ENCODE results near the gene FOXO6. TPM values are rescaled to one million over a fixed set of nuclear protein-coding genes. Genes with fewer than 3 reads are reported as not detected.

Gene FOXO6
- total RNA-seq, 2 experiments from 2014 or later = 1.2 to 2.2 TPM

- no peaks in the 10 kb centered on the region for H3K9me3 ChIP-seq (ENCODE audit: control insufficient read depth in 1 of 2, insufficient read depth in 1 of 2, low read length in 2 of 2)
- ChIA-PET POLR2A (no interaction called here), CTCF (no interaction called here)
- intact Hi-C loops (cut with DNase I, micrococcal nuclease) = no loop called here
- H3K27ac ChIP-seq (ENCODE audit: low read depth in 1 of 2, low read length in 2 of 2) = no peak overlapping the region
- H3K27ac Mint-ChIP-seq = no peak overlapping the region
- no peaks in the 10 kb centered on the region for H3K36me3 ChIP-seq (ENCODE audit: insufficient read depth, low read length)
- peaks cover 5% of the 10 kb centered on the region for H3K27me3 Mint-ChIP-seq
- H3K36me3 Mint-ChIP-seq (ENCODE audit: low read depth) = no peaks in the 10 kb centered on the region
- no peak overlapping the region for H3K4me3 Mint-ChIP-seq
- DNase-seq = no peak
- peaks cover 3% of the 10 kb centered on the region for H3K4me1 ChIP-seq (ENCODE audit: insufficient read depth, low read length)
- no peak for ATAC-seq (ENCODE audit: poor library complexity)
- H3K4me3 ChIP-seq (ENCODE audit: low read length) = no peak overlapping the region
- peaks cover 0 to 4% of the 10 kb centered on the region in 2 experiments for H3K27me3 ChIP-seq (ENCODE audit: control insufficient read depth in 1 of 2, insufficient read depth in 2 of 2, low read length in 2 of 2)
- no peak for TF ChIP-seq CTCF (IDR thresholded peaks at IDR 0.05)
- no peaks in the 10 kb centered on the region for H3K9me3 Mint-ChIP-seq
- no peaks in the 10 kb centered on the region for H3K4me1 Mint-ChIP-seq (ENCODE audit: low read depth)
Observed at GRCh38 chr1:41420860-41421259, 59.6 kb downstream of the FOXO6 start.

- POLR2A ChIA-PET = no interaction called here
- Mint-ChIP-seq H3K27me3 (no peaks in the 10 kb centered on the region), H3K4me1 (ENCODE audit: low read depth) (no peaks in the 10 kb centered on the region), H3K9me3 (no peaks in the 10 kb centered on the region), H3K36me3 (ENCODE audit: low read depth) (no peaks in the 10 kb centered on the region), H3K4me3 (no peak overlapping the region), H3K27ac (no peak overlapping the region)
- H3K27ac ChIP-seq (ENCODE audit: low read depth in 1 of 2, low read length in 2 of 2) = no peak overlapping the region
- intact Hi-C loops (cut with DNase I, micrococcal nuclease) = no loop called here
- DNase-seq (no peak), ATAC-seq (ENCODE audit: poor library complexity) (no peak)
- no peaks in the 10 kb centered on the region for H3K4me1 ChIP-seq (ENCODE audit: insufficient read depth, low read length)
- no peaks in the 10 kb centered on the region for H3K9me3 ChIP-seq (ENCODE audit: control insufficient read depth in 1 of 2, insufficient read depth in 1 of 2, low read length in 2 of 2)
- no peaks in the 10 kb centered on the region for H3K36me3 ChIP-seq (ENCODE audit: insufficient read depth, low read length)
- no peak overlapping the region for H3K4me3 ChIP-seq (ENCODE audit: low read length)
- no peak for TF ChIP-seq CTCF (IDR thresholded peaks at IDR 0.05)
- H3K27me3 ChIP-seq (ENCODE audit: control insufficient read depth in 1 of 2, insufficient read depth in 2 of 2, low read length in 2 of 2) = no peaks in the 10 kb centered on the region
- CTCF ChIA-PET = no interaction called here
Observed at GRCh38 chr1:41422306-41422705, 61.1 kb downstream of the FOXO6 start.

GRCh38 chr1:41423511-41424191, 62.4 kb downstream of the FOXO6 start:
- H3K36me3 ChIP-seq (ENCODE audit: insufficient read depth, low read length) = no peaks in the 10 kb centered on the region
- H3K4me3 ChIP-seq (ENCODE audit: low read length) = no peak overlapping the region
- no peaks in the 10 kb centered on the region for H3K9me3 ChIP-seq (ENCODE audit: control insufficient read depth in 1 of 2, insufficient read depth in 1 of 2, low read length in 2 of 2)
- no peak for TF ChIP-seq CTCF (IDR thresholded peaks at IDR 0.05)
- no peak for ATAC-seq (ENCODE audit: poor library complexity)
- H3K27me3 ChIP-seq (ENCODE audit: control insufficient read depth in 1 of 2, insufficient read depth in 2 of 2, low read length in 2 of 2) = no peaks in the 10 kb centered on the region
- H3K27ac Mint-ChIP-seq = no peak overlapping the region
- no peak for DNase-seq
- H3K9me3 Mint-ChIP-seq = no peaks in the 10 kb centered on the region
- peaks cover 8% of the 10 kb centered on the region for H3K27me3 Mint-ChIP-seq
- H3K4me3 Mint-ChIP-seq = no peak overlapping the region
- CTCF ChIA-PET = no interaction called here
- no peaks in the 10 kb centered on the region for H3K36me3 Mint-ChIP-seq (ENCODE audit: low read depth)
- no peaks in the 10 kb centered on the region for H3K4me1 ChIP-seq (ENCODE audit: insufficient read depth, low read length)
- H3K4me1 Mint-ChIP-seq (ENCODE audit: low read depth) = no peaks in the 10 kb centered on the region
- H3K27ac ChIP-seq (ENCODE audit: low read depth in 1 of 2, low read length in 2 of 2) = no peak overlapping the region
- intact Hi-C loops (cut with DNase I, micrococcal nuclease) = no loop called here
- POLR2A ChIA-PET = no interaction called here

All from CD4-positive, alpha-beta T cell (primary cell).